Neural cell (in vitro differentiated cells): Measurements from ENCODE around the gene GIMAP2. TPM values are rescaled to one million over a fixed set of nuclear protein-coding genes. Genes with fewer than 3 reads are reported as not detected.

Source experiments
- H2AFZ ChIP-seq: fragments of 200-600, 300-800 bp; sonication (generic), shearing (Covaris generic); 2 replicates; pipeline ENCODE4 v1.6.0; 2014; ENCODE audit warnings: low read depth, mild to moderate bottlenecking, antibody characterized with exemption, low read length, moderate library complexity
- H3F3A ChIP-seq: fragments of 200-600 bp; shearing (Covaris generic); 2 replicates; pipeline ENCODE4 v1.6.1; 2016; ENCODE audit warnings: mild to moderate bottlenecking, moderate library complexity, mixed read lengths, antibody characterized with exemption, low read length; ENCODE audit not compliant: insufficient read depth, poor library complexity, severe bottlenecking
- H3K27ac ChIP-seq: fragments of 200-600, 300-800 bp; sonication (generic), shearing (Covaris generic); 2 replicates; pipeline ENCODE4 v1.5.1; 2014; ENCODE audit warnings: mild to moderate bottlenecking, low read length, moderate library complexity
- H3K27me3 ChIP-seq: fragments of 300-800, 200-600 bp; sonication (generic), shearing (Covaris generic); 2 replicates; pipeline ENCODE4 v1.6.0; 2014; ENCODE audit warnings: mild to moderate bottlenecking, low read depth, low read length, moderate library complexity; ENCODE audit not compliant: insufficient read depth
- H3K36me3 ChIP-seq: fragments of 300-800, 200-600 bp; sonication (generic), shearing (Covaris generic); 2 replicates; pipeline ENCODE4 v1.5.1; 2014; ENCODE audit warnings: mild to moderate bottlenecking, antibody characterized with exemption, low read length, moderate library complexity; ENCODE audit not compliant: insufficient read depth
- H3K4me2 ChIP-seq: fragments of 300-800, 200-600 bp; sonication (generic), shearing (Covaris generic); 2 replicates; pipeline ENCODE4 v1.6.0; 2014; ENCODE audit warnings: mild to moderate bottlenecking, low read length
- H3K4me3 ChIP-seq: fragments of 300-800, 200-600 bp; sonication (generic), shearing (Covaris generic); 2 replicates; pipeline ENCODE4 v1.5.1; 2014; ENCODE audit warnings: mild to moderate bottlenecking, low read length, moderate library complexity
- H3K79me2 ChIP-seq: fragments of 200-600 bp; shearing (Covaris generic); replicated peaks from 2 replicates; pipeline ENCODE4 v1.6.0; 2014; ENCODE audit warnings: mild to moderate bottlenecking, low read length, moderate library complexity; ENCODE audit not compliant: insufficient read depth
- H3K9ac ChIP-seq: fragments of 300-800, 200-600 bp; sonication (generic), shearing (Covaris generic); 2 replicates; pipeline ENCODE4 v1.6.1; 2016; ENCODE audit warnings: mild to moderate bottlenecking, low read length, mixed read lengths
- H3K9me2 ChIP-seq: fragments of 200-600 bp; shearing (Covaris generic); 2 replicates; pipeline ENCODE4 v1.6.1; 2016; ENCODE audit warnings: mild to moderate bottlenecking, low read length, mixed read lengths; ENCODE audit not compliant: insufficient read depth
- H3K9me3 ChIP-seq: fragments of 200-600, 300-800 bp; sonication (generic), shearing (Covaris generic); 2 replicates; pipeline ENCODE4 v1.6.1; 2016; ENCODE audit warnings: mild to moderate bottlenecking, mixed run types, low read length, moderate library complexity, mixed read lengths
- H4K20me1 ChIP-seq: fragments of 200-600 bp; shearing (Covaris generic); 2 replicates; pipeline ENCODE4 v1.6.1; 2016; ENCODE audit warnings: mild to moderate bottlenecking, mixed run types; ENCODE audit not compliant: insufficient read depth
- EP300 ChIP-seq: fragments of 450-650 bp; conservative IDR thresholded peaks from 2 replicates; pipeline ENCODE4 v1.6.1; 2014; ENCODE audit warnings: antibody characterized with exemption, mild to moderate bottlenecking, moderate library complexity; ENCODE audit not compliant: poor library complexity, severe bottlenecking
- EZH2 ChIP-seq: fragments of 200-600, 300-800 bp; shearing (Covaris generic), sonication (generic); IDR thresholded peaks from 2 replicates; pipeline ENCODE4 v1.6.1; 2014; ENCODE audit warnings: antibody characterized with exemption, low read length, borderline replicate concordance, mild to moderate bottlenecking; ENCODE audit not compliant: insufficient read depth, poor library complexity, severe bottlenecking
- MXI1 ChIP-seq: fragments of 450-650 bp; conservative IDR thresholded peaks from 2 replicates; pipeline ENCODE4 v1.6.1; 2014; ENCODE audit warnings: antibody characterized with exemption, mild to moderate bottlenecking; ENCODE audit not compliant: poor library complexity, severe bottlenecking
- POLR2AphosphoS5 ChIP-seq: IDR thresholded peaks from 2 replicates; pipeline ENCODE4 v1.6.1; 2012
- RAD21 ChIP-seq: fragments of 450-650 bp; conservative IDR thresholded peaks from 2 replicates; pipeline ENCODE4 v1.6.1; 2014; ENCODE audit warnings: antibody characterized with exemption, mild to moderate bottlenecking, moderate library complexity
- SMC3 ChIP-seq: fragments of 450-650 bp; conservative IDR thresholded peaks from 2 replicates; pipeline ENCODE4 v1.6.1; 2014; ENCODE audit warnings: antibody characterized with exemption, mild to moderate bottlenecking, moderate library complexity; ENCODE audit not compliant: poor library complexity
- TAF1 ChIP-seq: IDR thresholded peaks from 2 replicates; pipeline ENCODE4 v1.6.1; 2012; ENCODE audit warnings: low read depth
- polyA plus RNA-seq: library from polyadenylated mRNA; depleted of rRNA; stranded (reverse); fragments of >200 nt; gene quantifications from 2 replicates; pipeline ENCODE4 v1.2.3, GENCODE V29; 2014
- TF ChIP-seq, protein P1 (sequence below): IDR thresholded peaks from 2 replicates; pipeline ENCODE4 v1.6.1; 2012; ENCODE audit warnings: borderline replicate concordance
- TF ChIP-seq, protein P2 (sequence below): fragments of 450-650 bp; IDR thresholded peaks from 2 replicates; pipeline ENCODE4 v1.5.1; 2014; ENCODE audit warnings: antibody characterized with exemption, mild to moderate bottlenecking, moderate library complexity; ENCODE audit not compliant: poor library complexity, severe bottlenecking

GIMAP2 gene
- polyA plus RNA-seq, 1 donor from 2014 or later, result not detected

DNA sequence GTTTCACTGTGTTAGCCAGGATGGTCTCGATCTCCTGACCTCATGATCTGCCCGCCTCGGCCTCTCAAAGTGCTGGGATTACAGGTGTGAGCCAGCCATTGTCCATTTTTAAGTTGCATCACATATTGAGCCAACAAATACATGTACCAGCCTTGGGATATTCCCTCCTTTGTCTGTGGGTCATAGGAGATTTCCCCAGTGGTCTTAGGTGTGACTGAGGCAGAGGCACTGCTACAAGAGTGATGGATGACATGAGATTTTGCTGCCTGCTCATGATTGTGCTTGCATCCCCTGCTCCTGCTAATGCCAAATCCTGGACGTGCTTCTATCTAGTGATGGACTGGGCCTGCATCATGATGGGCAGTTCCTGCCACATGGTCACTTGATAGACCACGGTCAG lies 42.6 kb upstream of the GIMAP2 start:
- Histone ChIP-seq H3K9ac (no peak overlapping the region), H3K79me2 (no peaks in the 10 kb centered on the region), H3K27ac (no peak overlapping the region), H2AFZ (no peak overlapping the region), H3K9me3 (no peaks in the 10 kb centered on the region), H3K27me3 (no peaks in the 10 kb centered on the region), H4K20me1 (no peaks in the 10 kb centered on the region), H3K4me2 (no peak overlapping the region), H3K4me3 (no peak overlapping the region), H3F3A (no peaks in the 10 kb centered on the region), H3K36me3 (no peaks in the 10 kb centered on the region), H3K9me2 (no peaks in the 10 kb centered on the region)
- TF ChIP-seq EZH2 (no peak), TAF1 (no peak), POLR2AphosphoS5 (no peak), EP300 (no peak), SMC3 (no peak), MXI1 (no peak), RAD21 (no peak)
- TF ChIP-seq, protein P1, sequence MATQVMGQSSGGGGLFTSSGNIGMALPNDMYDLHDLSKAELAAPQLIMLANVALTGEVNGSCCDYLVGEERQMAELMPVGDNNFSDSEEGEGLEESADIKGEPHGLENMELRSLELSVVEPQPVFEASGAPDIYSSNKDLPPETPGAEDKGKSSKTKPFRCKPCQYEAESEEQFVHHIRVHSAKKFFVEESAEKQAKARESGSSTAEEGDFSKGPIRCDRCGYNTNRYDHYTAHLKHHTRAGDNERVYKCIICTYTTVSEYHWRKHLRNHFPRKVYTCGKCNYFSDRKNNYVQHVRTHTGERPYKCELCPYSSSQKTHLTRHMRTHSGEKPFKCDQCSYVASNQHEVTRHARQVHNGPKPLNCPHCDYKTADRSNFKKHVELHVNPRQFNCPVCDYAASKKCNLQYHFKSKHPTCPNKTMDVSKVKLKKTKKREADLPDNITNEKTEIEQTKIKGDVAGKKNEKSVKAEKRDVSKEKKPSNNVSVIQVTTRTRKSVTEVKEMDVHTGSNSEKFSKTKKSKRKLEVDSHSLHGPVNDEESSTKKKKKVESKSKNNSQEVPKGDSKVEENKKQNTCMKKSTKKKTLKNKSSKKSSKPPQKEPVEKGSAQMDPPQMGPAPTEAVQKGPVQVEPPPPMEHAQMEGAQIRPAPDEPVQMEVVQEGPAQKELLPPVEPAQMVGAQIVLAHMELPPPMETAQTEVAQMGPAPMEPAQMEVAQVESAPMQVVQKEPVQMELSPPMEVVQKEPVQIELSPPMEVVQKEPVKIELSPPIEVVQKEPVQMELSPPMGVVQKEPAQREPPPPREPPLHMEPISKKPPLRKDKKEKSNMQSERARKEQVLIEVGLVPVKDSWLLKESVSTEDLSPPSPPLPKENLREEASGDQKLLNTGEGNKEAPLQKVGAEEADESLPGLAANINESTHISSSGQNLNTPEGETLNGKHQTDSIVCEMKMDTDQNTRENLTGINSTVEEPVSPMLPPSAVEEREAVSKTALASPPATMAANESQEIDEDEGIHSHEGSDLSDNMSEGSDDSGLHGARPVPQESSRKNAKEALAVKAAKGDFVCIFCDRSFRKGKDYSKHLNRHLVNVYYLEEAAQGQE, result no peak
- TF ChIP-seq, protein P2, sequence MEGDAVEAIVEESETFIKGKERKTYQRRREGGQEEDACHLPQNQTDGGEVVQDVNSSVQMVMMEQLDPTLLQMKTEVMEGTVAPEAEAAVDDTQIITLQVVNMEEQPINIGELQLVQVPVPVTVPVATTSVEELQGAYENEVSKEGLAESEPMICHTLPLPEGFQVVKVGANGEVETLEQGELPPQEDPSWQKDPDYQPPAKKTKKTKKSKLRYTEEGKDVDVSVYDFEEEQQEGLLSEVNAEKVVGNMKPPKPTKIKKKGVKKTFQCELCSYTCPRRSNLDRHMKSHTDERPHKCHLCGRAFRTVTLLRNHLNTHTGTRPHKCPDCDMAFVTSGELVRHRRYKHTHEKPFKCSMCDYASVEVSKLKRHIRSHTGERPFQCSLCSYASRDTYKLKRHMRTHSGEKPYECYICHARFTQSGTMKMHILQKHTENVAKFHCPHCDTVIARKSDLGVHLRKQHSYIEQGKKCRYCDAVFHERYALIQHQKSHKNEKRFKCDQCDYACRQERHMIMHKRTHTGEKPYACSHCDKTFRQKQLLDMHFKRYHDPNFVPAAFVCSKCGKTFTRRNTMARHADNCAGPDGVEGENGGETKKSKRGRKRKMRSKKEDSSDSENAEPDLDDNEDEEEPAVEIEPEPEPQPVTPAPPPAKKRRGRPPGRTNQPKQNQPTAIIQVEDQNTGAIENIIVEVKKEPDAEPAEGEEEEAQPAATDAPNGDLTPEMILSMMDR, result no peak

DNA sequence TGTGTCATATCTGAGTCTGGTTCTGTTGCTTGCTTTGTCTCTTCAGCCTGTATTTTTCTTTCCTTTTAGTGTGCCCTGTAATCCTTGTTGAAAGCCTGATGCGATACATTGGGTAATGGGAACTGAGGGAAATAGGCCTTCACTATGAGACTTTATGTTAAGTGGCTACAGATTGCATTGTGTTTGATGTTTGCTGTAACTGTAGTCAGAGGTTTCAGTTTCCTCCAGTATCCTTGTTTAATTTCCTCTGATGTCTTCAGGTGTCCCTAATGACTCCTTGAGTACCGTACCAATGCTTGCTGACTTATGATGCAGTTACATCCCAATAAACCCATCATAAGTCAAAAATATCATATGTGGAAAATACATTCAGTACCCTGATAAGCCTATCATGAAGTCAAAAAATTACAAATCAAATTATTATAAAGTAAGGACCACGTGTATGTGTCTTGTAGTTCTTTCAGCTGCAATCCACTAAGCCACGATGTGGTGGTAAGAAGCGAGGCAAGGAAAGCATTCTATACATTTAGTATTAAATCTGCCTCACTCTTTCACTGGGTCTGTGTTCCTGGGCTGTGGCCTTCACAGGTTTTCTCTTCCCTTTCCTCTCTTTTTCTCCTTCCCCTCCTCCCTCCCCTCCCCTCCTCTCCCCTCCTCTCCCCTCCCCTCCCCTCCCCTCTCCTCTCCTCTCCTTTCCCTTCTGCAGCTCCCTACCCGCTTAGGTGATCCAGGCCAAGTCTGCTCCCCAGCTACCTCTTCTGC lies 40.1 kb upstream of the GIMAP2 start:
- Histone ChIP-seq H3K4me3 (no peak overlapping the region), H3F3A (no peaks in the 10 kb centered on the region), H4K20me1 (no peaks in the 10 kb centered on the region), H3K9ac (no peak overlapping the region), H3K4me2 (no peak overlapping the region), H3K36me3 (no peaks in the 10 kb centered on the region), H3K9me3 (no peaks in the 10 kb centered on the region), H3K79me2 (no peaks in the 10 kb centered on the region), H2AFZ (no peak overlapping the region), H3K27me3 (no peaks in the 10 kb centered on the region), H3K27ac (no peak overlapping the region), H3K9me2 (no peaks in the 10 kb centered on the region)
- TF ChIP-seq TAF1, result no peak
- no peak for TF ChIP-seq EP300
- TF ChIP-seq MXI1, result no peak
- TF ChIP-seq, protein P2, result no peak
- TF ChIP-seq RAD21, result no peak
- TF ChIP-seq, protein P1, result no peak
- TF ChIP-seq POLR2AphosphoS5, result no peak
- TF ChIP-seq SMC3, result no peak
- no peak for TF ChIP-seq EZH2
